Aorta (tissue), 5 donors: Measurements from ENCODE around the gene LAMA3. TPM values are rescaled to one million over a fixed set of nuclear protein-coding genes. Genes with fewer than 3 reads are reported as not detected.

ENCODE experiments used
- ATAC-seq: fragments of 200-7000 bp; cut with Tn5 transposase; one replicate; pipeline ENCODE4 v1.9.1; 2022; ENCODE audit warnings: moderate library complexity; ENCODE audit not compliant: low FRiP score
- DNase-seq, 2 donors: peaks; one replicate each; pipeline ENCODE4 v3.0.0-alpha.2; 2020
- H3K27ac ChIP-seq, 2 donors: one replicate each; pipeline ENCODE4 v1.5.1; 2013; ENCODE audit warnings: low read length in 2 of 2, mild to moderate bottlenecking in 2 of 2, moderate library complexity in 2 of 2, control low read depth in 1 of 2, inconsistent platforms in 1 of 2, low read depth in 1 of 2
- H3K27me3 ChIP-seq, 2 donors: one replicate each; pipeline ENCODE4 v1.6.1; 2013; ENCODE audit warnings: control low read depth in 1 of 2, low read length in 1 of 2, mild to moderate bottlenecking in 1 of 2, moderate library complexity in 1 of 2; ENCODE audit not compliant: insufficient read depth in 2 of 2, control insufficient read depth in 1 of 2
- H3K36me3 ChIP-seq, 2 donors: one replicate each; pipeline ENCODE4 v1.6.1; 2013; ENCODE audit warnings: control low read depth in 1 of 2, low read length in 1 of 2, mild to moderate bottlenecking in 1 of 2; ENCODE audit not compliant: insufficient read depth in 2 of 2, control insufficient read depth in 1 of 2
- H3K4me1 ChIP-seq, 2 donors: one replicate each; pipeline ENCODE4 v1.6.1; 2013; ENCODE audit warnings: low read length in 2 of 2, control low read depth in 1 of 2, mild to moderate bottlenecking in 1 of 2, moderate library complexity in 1 of 2; ENCODE audit not compliant: insufficient read depth in 2 of 2, control insufficient read depth in 1 of 2
- H3K4me3 ChIP-seq, 2 donors: one replicate each; pipeline ENCODE4 v1.5.1; 2013; ENCODE audit warnings: low read length in 2 of 2, control low read depth in 1 of 2, mild to moderate bottlenecking in 1 of 2
- H3K9me3 ChIP-seq: one replicate; pipeline ENCODE4 v1.6.1; 2013; ENCODE audit warnings: mild to moderate bottlenecking, low read length; ENCODE audit not compliant: control insufficient read depth
- WGBS, 2 donors: extraction: QIAGEN DNeasy Blood & Tissue Kit; methylation state at CpG; one replicate each; pipeline ENCODE4 v1.1.7; 2013; 5-methylcytosine and 5-hydroxymethylcytosine counted together
- intact Hi-C, 2 donors: fragments of 100-400 bp; cut with DNase I; formaldehyde crosslinking; loops; one replicate each; pipeline versions ENCODE4 v1.14.2 to v1.15.0; 2022
- polyA plus RNA-seq, 2 donors: library from polyadenylated mRNA; stranded (reverse); fragments of 200-250 nt; gene quantifications; one replicate each; pipeline ENCODE4 v1.2.3, GENCODE V29; 2013
- total RNA-seq, 2 donors: library from RNA; stranded (reverse); fragmentation: NEBNext Ultra II Directional; extraction: Animal tissue kit (Norgen Biotek cat#: 25700); gene quantifications; one replicate each; pipeline ENCODE4 v1.2.1, GENCODE V29; 2021
- donor health status: healthy with polysubstance abuse.
- donor health status: Bipolar disorder and iron deficiency.
- donor health status: DM: no; HTN: no; CAD: no.
- donor health status: DM: no; HTN: no; CAD: no.
- donor health status: DM: yes; HTN: yes; CAD: no.

LAMA3 gene
- total and polyA plus RNA-seq, 4 donors: 3.4 to 29.0 (median 17.6) TPM

GRCh38 chr18:23784832-23785245 is 95.6 kb downstream of the LAMA3 start:
- DNase-seq (no peak), ATAC-seq (no peak)
- intact Hi-C loops: no loop called here
- no peak overlapping the region for H3K4me3 ChIP-seq
- H3K27me3 ChIP-seq: no peaks in the 10 kb centered on the region
- no peaks in the 10 kb centered on the region for H3K36me3 ChIP-seq
- H3K27ac ChIP-seq: no peak overlapping the region
- H3K4me1 ChIP-seq: no peaks in the 10 kb centered on the region
- 27 to 29% methylated on average over 1 of the region's 1 CpG for WGBS, 2 donors
- no peaks in the 10 kb centered on the region for H3K9me3 ChIP-seq

GRCh38 chr18:23793051-23793450 is 103.8 kb downstream of the LAMA3 start:
- H3K27me3 ChIP-seq: no peaks in the 10 kb centered on the region
- H3K4me1 ChIP-seq: no peaks in the 10 kb centered on the region
- intact Hi-C loops: no loop called here
- H3K27ac ChIP-seq: no peak overlapping the region
- no peak for DNase-seq
- H3K9me3 ChIP-seq: no peaks in the 10 kb centered on the region
- H3K4me3 ChIP-seq: no peak overlapping the region
- ATAC-seq: no peak
- 75 to 76% methylated on average over 1 of the region's 1 CpG for WGBS, 2 donors
- no peaks in the 10 kb centered on the region for H3K36me3 ChIP-seq

- 95 to 99% methylated on average over 6 of the region's 6 CpGs for WGBS, 2 donors
- Histone ChIP-seq H3K9me3 (no peaks in the 10 kb centered on the region), H3K4me1 (peaks cover 0 to under 1% of the 10 kb centered on the region in 2 donors), H3K27me3 (no peaks in the 10 kb centered on the region), H3K36me3 (no peaks in the 10 kb centered on the region), H3K27ac (no peak overlapping the region), H3K4me3 (no peak overlapping the region)
- DNase-seq (no peak), ATAC-seq (no peak)
- intact Hi-C loops: no loop called here
These were observed 105.0 kb downstream of the LAMA3 start for GRCh38 chr18:23793985-23794867.

- 44 to 57% methylated on average over 7 of the region's 7 CpGs for WGBS, 2 donors
- no peak for ATAC-seq
- Histone ChIP-seq H3K27ac (no peak overlapping the region), H3K36me3 (no peaks in the 10 kb centered on the region), H3K9me3 (no peaks in the 10 kb centered on the region), H3K4me3 (no peak overlapping the region), H3K4me1 (peaks cover 0 to 2% of the 10 kb centered on the region in 2 donors), H3K27me3 (no peaks in the 10 kb centered on the region)
- no peak for DNase-seq
- intact Hi-C loops: no loop called here
These were observed 109.0 kb downstream of the LAMA3 start for GRCh38 chr18:23798249-23798648.

- WGBS, 2 donors: 40 to 42% methylated on average over 3 of the region's 3 CpGs
- no peak for ATAC-seq
These were observed 109.6 kb downstream of the LAMA3 start for GRCh38 chr18:23798824-23799223.

GRCh38 chr18:23799540-23799939 is 110.3 kb downstream of the LAMA3 start:
- H3K27me3 ChIP-seq: no peaks in the 10 kb centered on the region
- WGBS, 2 donors: 29 to 40% methylated on average over 7 of the region's 7 CpGs
- DNase-seq (no peak), ATAC-seq (no peak)
- no peaks in the 10 kb centered on the region for H3K36me3 ChIP-seq
- no peaks in the 10 kb centered on the region for H3K9me3 ChIP-seq
- intact Hi-C loops: no loop called here
- H3K27ac ChIP-seq: no peak overlapping the region
- peaks cover 0 to 2% of the 10 kb centered on the region in 2 donors for H3K4me1 ChIP-seq
- H3K4me3 ChIP-seq: no peak overlapping the region

More at GRCh38 chr18:23798824-23799223, 109.6 kb downstream of the LAMA3 start:
- H3K4me3 ChIP-seq: no peak overlapping the region
- no peaks in the 10 kb centered on the region for H3K27me3 ChIP-seq
- H3K27ac ChIP-seq: no peak overlapping the region
- H3K36me3 ChIP-seq: no peaks in the 10 kb centered on the region
- H3K4me1 ChIP-seq: peaks cover 0 to 2% of the 10 kb centered on the region in 2 donors
- intact Hi-C loops: no loop called here
- DNase-seq: no peak
- no peaks in the 10 kb centered on the region for H3K9me3 ChIP-seq

GRCh38 chr18:23800902-23801301 is 111.6 kb downstream of the LAMA3 start:
- Histone ChIP-seq H3K27ac (no peak overlapping the region), H3K36me3 (no peaks in the 10 kb centered on the region), H3K4me3 (no peak overlapping the region), H3K9me3 (no peaks in the 10 kb centered on the region), H3K4me1 (peaks cover 0 to 2% of the 10 kb centered on the region in 2 donors), H3K27me3 (no peaks in the 10 kb centered on the region)
- intact Hi-C loops: no loop called here
- DNase-seq: no peak
- no peak for ATAC-seq
- WGBS, 2 donors: 94 to 98% methylated on average over 3 of the region's 3 CpGs

- Histone ChIP-seq H3K9me3 (no peaks in the 10 kb centered on the region), H3K27me3 (no peaks in the 10 kb centered on the region), H3K4me1 (peaks cover 0 to 2% of the 10 kb centered on the region in 2 donors), H3K27ac (no peak overlapping the region), H3K36me3 (no peaks in the 10 kb centered on the region), H3K4me3 (no peak overlapping the region)
- DNase-seq (no peak), ATAC-seq (no peak)
- intact Hi-C loops: no loop called here
- WGBS, 2 donors: 90 to 95% methylated on average over 2 of the region's 2 CpGs
These were observed 113.6 kb downstream of the LAMA3 start for GRCh38 chr18:23802817-23803216.

- no peak overlapping the region for H3K27ac ChIP-seq
- DNase-seq (no peak), ATAC-seq (no peak)
- H3K4me3 ChIP-seq: no peak overlapping the region
- H3K36me3 ChIP-seq: no peaks in the 10 kb centered on the region
- no peaks in the 10 kb centered on the region for H3K27me3 ChIP-seq
- 70 to 84% methylated on average over 3 of the region's 3 CpGs for WGBS, 2 donors
- intact Hi-C loops: no loop called here
- no peaks in the 10 kb centered on the region for H3K9me3 ChIP-seq
- peaks cover 0 to 2% of the 10 kb centered on the region in 2 donors for H3K4me1 ChIP-seq
These were observed 114.5 kb downstream of the LAMA3 start for GRCh38 chr18:23803755-23804154.
